ENCODE results near the gene ABCA8. TPM values are rescaled to one million over a fixed set of nuclear protein-coding genes. Genes with fewer than 3 reads are reported as not detected.
"Not testable (repeated sequence)": the region's sequence is repeated elsewhere in the genome, so short reads cannot be mapped to it uniquely, and the experiment has no call there.

ABCA8 gene, protein sequence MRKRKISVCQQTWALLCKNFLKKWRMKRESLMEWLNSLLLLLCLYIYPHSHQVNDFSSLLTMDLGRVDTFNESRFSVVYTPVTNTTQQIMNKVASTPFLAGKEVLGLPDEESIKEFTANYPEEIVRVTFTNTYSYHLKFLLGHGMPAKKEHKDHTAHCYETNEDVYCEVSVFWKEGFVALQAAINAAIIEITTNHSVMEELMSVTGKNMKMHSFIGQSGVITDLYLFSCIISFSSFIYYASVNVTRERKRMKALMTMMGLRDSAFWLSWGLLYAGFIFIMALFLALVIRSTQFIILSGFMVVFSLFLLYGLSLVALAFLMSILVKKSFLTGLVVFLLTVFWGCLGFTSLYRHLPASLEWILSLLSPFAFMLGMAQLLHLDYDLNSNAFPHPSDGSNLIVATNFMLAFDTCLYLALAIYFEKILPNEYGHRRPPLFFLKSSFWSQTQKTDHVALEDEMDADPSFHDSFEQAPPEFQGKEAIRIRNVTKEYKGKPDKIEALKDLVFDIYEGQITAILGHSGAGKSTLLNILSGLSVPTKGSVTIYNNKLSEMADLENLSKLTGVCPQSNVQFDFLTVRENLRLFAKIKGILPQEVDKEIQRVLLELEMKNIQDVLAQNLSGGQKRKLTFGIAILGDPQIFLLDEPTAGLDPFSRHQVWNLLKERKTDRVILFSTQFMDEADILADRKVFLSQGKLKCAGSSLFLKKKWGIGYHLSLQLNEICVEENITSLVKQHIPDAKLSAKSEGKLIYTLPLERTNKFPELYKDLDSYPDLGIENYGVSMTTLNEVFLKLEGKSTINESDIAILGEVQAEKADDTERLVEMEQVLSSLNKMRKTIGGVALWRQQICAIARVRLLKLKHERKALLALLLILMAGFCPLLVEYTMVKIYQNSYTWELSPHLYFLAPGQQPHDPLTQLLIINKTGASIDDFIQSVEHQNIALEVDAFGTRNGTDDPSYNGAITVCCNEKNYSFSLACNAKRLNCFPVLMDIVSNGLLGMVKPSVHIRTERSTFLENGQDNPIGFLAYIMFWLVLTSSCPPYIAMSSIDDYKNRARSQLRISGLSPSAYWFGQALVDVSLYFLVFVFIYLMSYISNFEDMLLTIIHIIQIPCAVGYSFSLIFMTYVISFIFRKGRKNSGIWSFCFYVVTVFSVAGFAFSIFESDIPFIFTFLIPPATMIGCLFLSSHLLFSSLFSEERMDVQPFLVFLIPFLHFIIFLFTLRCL (N-terminal part only)
- not detected for polyA plus RNA-seq

GRCh38 chr17:68955181-68955841 lies at the start of gene ABCA8:
ABCA8 (minus strand) TSS chr17:68955392; CDS start chr17:68942034, 13,358 bp downstream.
- H3K4me3 Mint-ChIP-seq, result no peak within 1 kb of the TSS
- no peak within 1 kb of the TSS for H3K27ac Mint-ChIP-seq
- no peaks in the 10 kb centered on the region for H3K9me3 Mint-ChIP-seq
- H3K36me3 Mint-ChIP-seq, result no peaks in the 10 kb centered on the region
- H3K4me1 Mint-ChIP-seq, result no peaks in the 10 kb centered on the region
- no peaks in the 10 kb centered on the region for H3K27me3 Mint-ChIP-seq

DNA sequence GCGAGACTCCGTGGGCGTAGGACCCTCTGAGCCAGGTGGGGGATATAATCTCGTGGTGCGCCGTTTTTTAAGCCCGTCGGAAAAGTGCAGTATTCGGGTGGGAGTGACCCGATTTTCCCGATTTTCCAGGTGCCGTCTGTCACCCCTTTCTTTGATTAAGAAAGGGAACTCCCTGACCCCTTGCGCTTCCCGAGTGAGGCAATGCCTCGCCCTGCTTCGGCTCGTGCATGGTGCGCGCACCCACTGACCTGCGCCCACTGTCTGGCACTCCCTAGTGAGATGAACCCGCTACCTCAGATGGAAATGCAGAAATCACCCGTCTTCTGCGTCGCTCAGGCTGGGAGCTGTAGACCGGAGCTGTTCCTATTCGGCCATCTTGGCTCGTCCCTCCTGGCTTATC lies 49.6 kb upstream of the ABCA8 start:
- not testable (repeated sequence) for H3K27ac Mint-ChIP-seq, H3K4me3 Mint-ChIP-seq, H3K27me3 Mint-ChIP-seq, H3K9me3 Mint-ChIP-seq, H3K4me1 Mint-ChIP-seq, H3K36me3 Mint-ChIP-seq

DNA sequence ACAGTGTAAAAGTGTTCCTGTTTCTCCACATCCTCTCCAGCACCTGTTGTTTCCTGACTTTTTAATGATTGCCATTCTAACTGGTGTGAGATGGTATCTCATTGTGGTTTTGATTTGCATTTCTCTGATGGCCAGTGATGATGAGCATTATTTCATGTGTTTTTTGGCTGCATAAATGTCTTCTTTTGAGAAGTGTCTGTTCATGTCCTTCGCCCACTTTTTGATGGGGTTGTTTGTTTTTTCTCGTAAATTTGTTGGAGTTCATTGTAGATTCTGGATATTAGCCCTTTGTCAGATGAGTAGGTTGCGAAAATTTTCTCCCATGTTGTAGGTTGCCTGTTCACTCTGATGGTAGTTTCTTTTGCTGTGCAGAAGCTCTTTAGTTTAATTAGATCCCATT lies 44.6 kb upstream of the ABCA8 start:
- H3K4me1 Mint-ChIP-seq, H3K9me3 Mint-ChIP-seq, H3K27ac Mint-ChIP-seq, H3K27me3 Mint-ChIP-seq, H3K36me3 Mint-ChIP-seq, H3K4me3 Mint-ChIP-seq: not testable (repeated sequence)

- Mint-ChIP-seq H3K36me3 (no peaks in the 10 kb centered on the region), H3K4me3 (no peak overlapping the region), H3K27me3 (no peaks in the 10 kb centered on the region)
These were observed 37.9 kb upstream of the ABCA8 start for GRCh38 chr17:68993112-68993511.

DNA sequence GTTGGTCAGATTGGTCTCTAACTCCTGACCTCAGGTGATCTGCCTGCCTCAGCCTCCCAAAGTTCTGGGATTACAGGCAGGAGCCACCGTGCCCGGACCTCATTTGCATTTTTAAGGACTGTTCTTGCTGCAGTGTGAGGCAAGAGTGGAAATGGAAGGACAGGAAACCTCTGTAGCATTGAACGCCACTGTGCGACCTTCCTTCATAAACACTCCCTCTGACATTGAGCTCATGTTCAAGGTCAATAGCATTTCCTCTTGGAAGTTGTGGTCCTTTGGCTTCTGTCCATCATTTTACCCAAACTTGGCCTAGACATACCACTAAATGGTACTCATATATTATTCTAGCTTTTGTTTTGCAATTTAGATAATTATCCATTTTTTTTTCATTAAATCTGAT lies 32.8 kb upstream of the ABCA8 start:
- Mint-ChIP-seq H3K27me3 (no peaks in the 10 kb centered on the region), H3K9me3 (peaks cover 0 to 1% (median 0%) of the 10 kb centered on the region in 3 donors), H3K4me3 (no peak overlapping the region), H3K27ac (no peak overlapping the region), H3K4me1 (no peaks in the 10 kb centered on the region), H3K36me3 (no peaks in the 10 kb centered on the region)

More at GRCh38 chr17:68993112-68993511, 37.9 kb upstream of the ABCA8 start:
- Mint-ChIP-seq H3K27ac (no peak overlapping the region), H3K4me1 (no peaks in the 10 kb centered on the region), H3K9me3 (no peaks in the 10 kb centered on the region)

DNA sequence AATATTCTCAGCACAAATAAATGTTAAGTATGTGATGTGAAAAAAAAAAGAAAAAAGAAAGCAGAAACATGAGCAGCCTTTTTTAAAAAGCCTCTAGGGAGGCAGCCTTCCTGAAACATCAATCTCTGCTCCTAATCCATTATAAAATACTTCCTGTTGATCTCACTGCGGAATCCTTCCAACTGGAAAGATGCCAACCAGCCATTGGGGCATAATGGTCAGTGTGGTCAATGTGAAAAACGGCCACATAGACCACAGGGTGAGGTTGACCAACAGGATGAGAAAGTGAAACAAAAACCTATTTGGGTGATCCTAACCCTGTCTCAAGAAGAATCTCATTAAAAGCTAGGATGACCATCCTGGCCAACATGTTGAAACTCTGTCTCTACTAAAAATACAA lies 26.1 kb upstream of the ABCA8 start:
- H3K27me3 Mint-ChIP-seq, result no peaks in the 10 kb centered on the region
- peaks cover 0 to 2% (median 0%) of the 10 kb centered on the region in 3 donors for H3K4me1 Mint-ChIP-seq
- no peaks in the 10 kb centered on the region for H3K36me3 Mint-ChIP-seq
- peaks cover 0 to 2% (median 0%) of the 10 kb centered on the region in 3 donors for H3K9me3 Mint-ChIP-seq
- H3K27ac Mint-ChIP-seq, result no peak overlapping the region
- no peak overlapping the region for H3K4me3 Mint-ChIP-seq

GRCh38 chr17:68973098-68973846 lies 18.1 kb upstream of the ABCA8 start:
- no peaks in the 10 kb centered on the region for H3K36me3 Mint-ChIP-seq
- peaks cover 0 to 5% (median 0%) of the 10 kb centered on the region in 3 donors for H3K9me3 Mint-ChIP-seq
- H3K4me3 Mint-ChIP-seq, result no peak overlapping the region

DNA sequence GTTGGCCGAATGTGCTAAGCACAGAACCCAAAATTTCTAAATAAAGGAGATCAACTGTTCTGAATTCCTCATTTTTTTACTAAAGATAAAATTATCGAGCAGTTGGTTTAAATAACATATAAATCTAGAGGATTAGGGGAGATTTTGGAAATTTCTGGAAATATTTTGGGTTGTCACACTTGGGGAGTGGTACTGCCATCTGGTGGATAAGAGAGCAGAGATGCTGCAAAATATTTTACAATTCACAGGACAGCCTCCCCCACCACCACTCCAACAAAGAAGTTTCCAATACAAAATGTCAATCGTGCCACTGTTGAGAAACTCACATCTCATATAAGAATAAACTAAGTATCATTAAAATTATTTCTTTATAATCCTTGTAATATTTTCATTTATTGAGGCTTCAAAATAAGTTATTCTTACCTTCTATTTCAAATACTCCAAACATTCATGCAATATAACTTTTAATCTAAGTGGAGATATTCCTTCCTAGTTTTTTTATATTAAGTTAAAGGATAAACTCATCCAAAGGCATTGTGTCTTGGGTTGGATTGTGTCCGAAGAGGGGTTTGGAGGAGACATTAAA lies 17.0 kb upstream of the ABCA8 start:
- Mint-ChIP-seq H3K36me3 (no peaks in the 10 kb centered on the region), H3K27me3 (peaks cover 5% of the 10 kb centered on the region), H3K4me1 (peaks cover 0 to 8% (median 2%) of the 10 kb centered on the region in 3 donors), H3K27ac (no peak overlapping the region), H3K9me3 (peaks cover 0 to 5% (median 0%) of the 10 kb centered on the region in 3 donors), H3K4me3 (no peak overlapping the region)

More at GRCh38 chr17:68973098-68973846, 18.1 kb upstream of the ABCA8 start:
- no peak overlapping the region for H3K27ac Mint-ChIP-seq
- H3K27me3 Mint-ChIP-seq, result peaks cover 5% of the 10 kb centered on the region
- peaks cover 0 to 8% (median 2%) of the 10 kb centered on the region in 3 donors for H3K4me1 Mint-ChIP-seq

GRCh38 chr17:68969101-68969500 lies 13.9 kb upstream of the ABCA8 start:
- no peaks in the 10 kb centered on the region for H3K9me3 Mint-ChIP-seq
- no peaks in the 10 kb centered on the region for H3K36me3 Mint-ChIP-seq
- H3K27ac Mint-ChIP-seq, result no peak overlapping the region

GRCh38 chr17:68963958-68964357 lies 8.8 kb upstream of the ABCA8 start:
- Mint-ChIP-seq H3K9me3 (peaks cover 0 to 1% (median 0%) of the 10 kb centered on the region in 3 donors), H3K36me3 (no peaks in the 10 kb centered on the region), H3K4me1 (peaks cover 0 to 4% (median 1%) of the 10 kb centered on the region in 3 donors), H3K27ac (no peak overlapping the region), H3K4me3 (no peak overlapping the region), H3K27me3 (peaks cover 5% of the 10 kb centered on the region)

More at GRCh38 chr17:68969101-68969500, 13.9 kb upstream of the ABCA8 start:
- H3K4me3 Mint-ChIP-seq, result no peak overlapping the region
- H3K27me3 Mint-ChIP-seq, result peaks cover 5% of the 10 kb centered on the region
- peaks cover 0 to 8% (median 2%) of the 10 kb centered on the region in 3 donors for H3K4me1 Mint-ChIP-seq

GRCh38 chr17:68961214-68961882 lies 6.2 kb upstream of the ABCA8 start:
- Mint-ChIP-seq H3K4me1 (peaks cover 0 to 4% (median 1%) of the 10 kb centered on the region in 3 donors), H3K27me3 (no peaks in the 10 kb centered on the region), H3K36me3 (no peaks in the 10 kb centered on the region), H3K4me3 (no peak overlapping the region), H3K9me3 (peaks cover 0 to 1% (median 0%) of the 10 kb centered on the region in 3 donors), H3K27ac (no peak overlapping the region)

DNA sequence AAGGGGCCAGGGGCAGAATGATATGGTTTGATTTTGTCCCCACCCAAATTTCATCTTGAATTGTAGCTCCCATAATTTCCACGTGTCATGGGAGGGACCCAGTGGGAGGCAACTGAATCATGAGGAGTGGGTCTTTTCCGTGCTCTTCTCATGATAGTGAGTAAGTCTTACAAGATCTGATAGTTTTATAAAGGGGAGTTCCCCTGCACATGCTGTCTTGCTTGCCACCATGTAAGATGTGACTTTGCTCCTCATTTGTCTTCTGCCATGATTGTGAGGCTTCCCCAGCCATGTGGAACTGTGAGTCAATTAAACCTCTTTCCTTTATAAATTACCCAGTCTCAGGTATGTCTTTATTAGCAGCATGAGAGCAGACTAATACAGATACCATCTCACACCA lies 3.9 kb upstream of the ABCA8 start:
- not testable (repeated sequence) for H3K4me3 Mint-ChIP-seq, H3K4me1 Mint-ChIP-seq, H3K27ac Mint-ChIP-seq, H3K9me3 Mint-ChIP-seq, H3K27me3 Mint-ChIP-seq, H3K36me3 Mint-ChIP-seq

- Mint-ChIP-seq H3K27ac (no peak overlapping the region), H3K9me3 (no peaks in the 10 kb centered on the region), H3K4me3 (no peak overlapping the region), H3K36me3 (no peaks in the 10 kb centered on the region), H3K27me3 (no peaks in the 10 kb centered on the region), H3K4me1 (peaks cover 0 to 4% (median 1%) of the 10 kb centered on the region in 3 donors)
These were observed 2.8 kb upstream of the ABCA8 start for GRCh38 chr17:68957944-68958343.
